Activated naive CD4-positive, alpha-beta T cell treated with anti-CD3 and anti-CD28 coated beads, Interleukin-2, amount 50 U/mL, for 16 hours (primary cell): ENCODE results near the gene DEF6.
"Not testable (repeated sequence)": the region's sequence is repeated elsewhere in the genome, so short reads cannot be mapped to it uniquely, and the experiment has no call there.

Source experiments
- DNase-seq: peaks from one replicate; pipeline ENCODE4 v3.0.0-alpha.2; 2020

DEF6 gene

GRCh38 chr6:35312076-35312800 lies 14.6 kb downstream of the DEF6 start:
- no peak for DNase-seq

DNA sequence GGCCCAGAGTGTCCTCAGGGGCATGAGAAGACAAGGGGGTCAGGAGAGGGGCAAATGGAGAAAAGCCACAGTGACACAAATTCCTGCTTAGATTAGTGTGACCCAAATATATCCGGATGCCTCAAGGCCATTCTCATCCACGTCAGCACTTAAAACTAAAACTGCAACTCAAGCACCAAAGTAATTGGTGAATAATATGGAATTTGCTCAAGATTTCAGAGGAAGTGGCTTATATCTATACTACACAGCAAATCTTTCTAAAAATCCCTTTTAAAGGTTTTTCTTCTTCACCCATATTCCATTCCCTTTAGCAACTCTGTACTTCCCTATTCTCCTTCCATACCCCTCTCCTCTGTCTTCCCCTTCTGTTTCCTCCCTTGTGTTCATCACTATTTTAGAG lies 15.2 kb downstream of the DEF6 start:
- DNase-seq: no peak

DNA sequence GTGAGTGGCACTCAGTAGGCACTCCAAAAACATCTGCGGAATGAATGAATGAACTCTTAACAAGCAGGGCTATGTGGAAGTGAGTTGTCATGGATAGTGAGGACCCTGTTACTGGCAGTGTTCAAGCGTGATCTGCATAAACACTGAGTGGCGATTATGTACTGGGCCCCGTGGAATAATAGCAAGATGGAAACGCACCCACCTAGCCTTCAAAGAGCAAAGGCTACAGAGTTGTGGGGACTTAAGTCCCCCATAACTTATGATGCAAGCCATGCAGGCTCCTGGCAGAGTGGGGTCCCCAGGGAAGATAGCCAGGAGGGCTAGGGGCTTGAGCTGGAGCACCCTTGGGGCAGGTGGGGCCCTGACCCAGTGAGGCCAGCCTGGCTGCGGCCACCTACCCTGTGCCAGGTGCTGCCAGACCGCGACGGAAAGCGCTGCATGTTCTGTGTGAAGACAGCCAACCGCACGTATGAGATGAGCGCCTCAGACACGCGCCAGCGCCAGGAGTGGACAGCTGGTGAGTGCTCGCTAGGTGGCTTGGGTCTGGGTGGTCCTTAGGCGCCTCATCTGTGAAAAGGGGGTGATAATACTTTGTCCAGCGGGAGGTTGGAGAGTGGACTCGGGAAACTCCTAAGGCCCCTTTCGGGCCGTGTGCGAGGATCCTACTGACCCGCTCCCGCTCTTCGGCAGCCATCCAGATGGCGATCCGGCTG lies 20.0 kb downstream of the DEF6 start:
- DNase-seq: no peak

DNA sequence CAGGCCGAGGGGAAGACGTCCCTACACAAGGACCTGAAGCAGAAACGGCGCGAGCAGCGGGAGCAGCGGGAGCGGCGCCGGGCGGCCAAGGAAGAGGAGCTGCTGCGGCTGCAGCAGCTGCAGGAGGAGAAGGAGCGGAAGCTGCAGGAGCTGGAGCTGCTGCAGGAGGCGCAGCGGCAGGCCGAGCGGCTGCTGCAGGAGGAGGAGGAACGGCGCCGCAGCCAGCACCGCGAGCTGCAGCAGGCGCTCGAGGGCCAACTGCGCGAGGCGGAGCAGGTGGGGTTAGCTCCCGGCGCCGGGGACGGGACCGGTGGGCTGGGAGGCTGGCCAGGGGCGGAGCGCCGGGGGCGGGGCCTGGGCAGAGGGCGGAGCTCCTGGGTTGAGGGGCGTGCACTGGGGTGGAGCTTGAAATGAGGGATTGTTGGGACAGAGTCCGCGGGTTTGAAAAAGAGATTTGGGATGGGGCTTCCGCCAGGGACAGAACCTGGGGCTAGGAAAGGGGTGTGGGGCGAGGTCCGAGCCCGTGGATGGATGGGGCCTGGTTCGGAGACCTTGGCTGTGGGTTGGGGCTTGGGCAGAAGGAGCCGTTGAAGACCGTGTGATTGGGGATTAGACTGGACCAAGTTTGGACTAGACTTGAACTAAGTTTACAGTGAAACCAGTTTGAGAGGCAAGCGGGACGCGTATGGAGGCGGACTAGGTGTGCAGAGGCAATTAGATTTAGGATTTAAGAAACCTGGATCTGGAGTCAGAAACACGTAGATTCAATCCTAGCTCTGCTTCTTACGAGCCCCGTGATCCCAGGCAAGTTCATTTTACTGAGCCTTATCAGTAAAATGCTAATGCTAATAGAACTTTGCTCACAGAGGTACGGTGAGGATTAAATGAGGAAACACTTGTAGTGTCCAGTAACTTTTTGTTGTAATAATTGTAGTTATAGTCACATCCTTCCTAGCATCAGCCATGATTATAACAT lies 20.9 kb downstream of the DEF6 start:
- no peak for DNase-seq

DNA sequence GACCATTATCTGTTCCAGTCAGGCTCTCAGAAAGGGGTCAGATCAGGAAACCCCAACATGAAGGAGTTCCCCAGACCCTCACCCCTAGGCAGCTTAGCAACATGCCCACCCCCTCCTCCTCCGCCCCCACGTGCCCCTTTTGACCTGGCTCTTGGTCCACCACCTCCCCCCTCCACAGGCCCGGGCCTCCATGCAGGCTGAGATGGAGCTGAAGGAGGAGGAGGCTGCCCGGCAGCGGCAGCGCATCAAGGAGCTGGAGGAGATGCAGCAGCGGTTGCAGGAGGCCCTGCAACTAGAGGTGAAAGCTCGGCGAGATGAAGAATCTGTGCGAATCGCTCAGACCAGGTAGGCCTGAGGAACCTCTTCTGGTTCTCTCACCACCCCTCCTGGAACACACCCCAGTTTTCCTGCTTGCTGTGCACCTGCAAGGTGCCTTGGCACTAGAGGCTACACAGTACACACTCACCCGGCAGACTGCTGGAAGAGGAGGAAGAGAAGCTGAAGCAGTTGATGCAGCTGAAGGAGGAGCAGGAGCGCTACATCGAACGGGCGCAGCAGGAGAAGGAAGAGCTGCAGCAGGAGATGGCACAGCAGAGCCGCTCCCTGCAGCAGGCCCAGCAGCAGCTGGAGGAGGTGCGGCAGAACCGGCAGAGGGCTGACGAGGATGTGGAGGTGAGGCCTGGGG lies 21.9 kb downstream of the DEF6 start:
- DNase-seq: no peak

- DNase-seq: no peak
These were observed 22.4 kb downstream of the DEF6 start for GRCh38 chr6:35320031-35320410.

GRCh38 chr6:35321091-35321490 lies 23.5 kb downstream of the DEF6 start:
- no peak for DNase-seq

DNA sequence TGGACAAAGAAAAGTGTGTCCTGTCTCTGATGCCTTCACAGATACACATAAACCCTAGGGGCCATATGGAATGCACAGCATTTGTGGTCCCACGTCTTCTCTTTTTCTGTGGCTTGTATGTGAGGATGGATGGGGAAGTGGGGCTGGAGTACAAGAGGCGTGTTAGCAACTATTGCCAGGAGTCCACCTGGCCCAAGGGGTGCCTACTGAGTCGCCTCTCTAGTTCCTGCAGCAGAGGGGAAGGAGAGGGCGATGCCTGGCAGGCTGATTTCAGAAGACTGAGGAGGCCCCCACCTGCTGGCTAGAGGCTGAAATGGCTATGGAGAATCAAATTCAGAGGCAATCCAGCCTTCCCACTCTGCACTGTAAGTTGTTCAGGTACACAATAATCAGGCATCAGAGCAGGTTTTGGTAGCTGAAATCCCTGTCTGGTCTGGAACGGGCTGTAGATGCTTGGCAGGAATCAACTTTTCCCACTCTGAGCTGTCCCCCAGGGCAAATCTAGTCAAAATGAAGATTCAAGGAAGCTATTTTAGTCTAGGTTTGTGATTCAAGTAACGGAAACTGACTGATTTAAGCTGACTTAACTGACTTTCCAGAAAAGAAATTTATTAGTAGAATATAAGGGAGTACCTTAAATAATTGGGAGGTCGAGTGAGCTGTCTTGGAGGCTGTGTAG lies 29.9 kb downstream of the DEF6 start:
- DNase-seq: peak; percentile 76

GRCh38 chr6:35328108-35328723 lies 30.6 kb downstream of the DEF6 start:
- DNase-seq: no peak

DNA sequence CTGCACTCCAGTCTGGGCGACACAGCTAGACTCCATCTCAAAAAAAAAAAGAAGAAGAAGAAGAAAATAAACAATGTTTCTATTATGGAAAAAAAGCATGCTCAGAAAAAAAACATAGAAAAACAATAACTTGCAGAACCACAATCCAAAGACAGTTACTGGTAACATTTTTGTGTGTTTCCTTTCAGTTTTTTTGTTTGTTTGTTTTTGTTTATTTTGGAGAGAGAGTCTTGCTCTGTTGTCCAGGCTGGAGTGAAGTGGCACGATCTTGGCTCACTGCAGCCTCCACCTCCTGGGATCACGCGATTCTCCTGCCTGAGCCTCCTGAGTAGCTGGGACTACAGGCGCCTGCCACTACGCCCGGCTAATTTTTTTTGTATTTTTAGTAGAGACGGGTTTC lies 31.3 kb downstream of the DEF6 start:
- not testable (repeated sequence) for DNase-seq

DNA sequence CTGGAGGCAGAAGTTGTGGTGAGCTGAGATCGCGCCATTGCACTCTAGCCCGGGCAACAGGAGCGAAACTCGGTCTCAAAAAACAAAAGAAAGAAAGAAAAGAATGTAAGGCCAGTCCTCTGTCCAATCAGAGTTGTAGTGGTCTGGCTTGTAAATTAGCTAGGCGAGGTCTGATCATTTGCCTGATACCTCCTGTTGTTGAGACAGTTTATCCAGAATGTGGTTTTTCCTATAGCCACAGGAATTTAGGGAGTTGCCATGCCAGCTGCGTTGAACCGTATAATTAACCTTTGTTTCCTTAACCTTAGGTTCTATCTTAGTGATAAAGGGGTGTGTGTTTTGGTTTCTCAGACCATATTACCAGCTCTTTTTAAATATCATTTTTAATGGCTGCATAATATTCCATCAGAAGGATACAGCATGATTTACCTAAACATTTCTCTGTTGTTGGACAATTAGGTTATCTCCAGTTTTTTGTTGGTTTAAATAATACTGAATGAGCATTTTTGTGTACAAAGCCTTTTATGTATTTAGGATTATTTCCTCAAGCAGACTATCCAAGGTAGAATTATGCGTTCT lies 33.0 kb downstream of the DEF6 start:
- no peak for DNase-seq

DNA sequence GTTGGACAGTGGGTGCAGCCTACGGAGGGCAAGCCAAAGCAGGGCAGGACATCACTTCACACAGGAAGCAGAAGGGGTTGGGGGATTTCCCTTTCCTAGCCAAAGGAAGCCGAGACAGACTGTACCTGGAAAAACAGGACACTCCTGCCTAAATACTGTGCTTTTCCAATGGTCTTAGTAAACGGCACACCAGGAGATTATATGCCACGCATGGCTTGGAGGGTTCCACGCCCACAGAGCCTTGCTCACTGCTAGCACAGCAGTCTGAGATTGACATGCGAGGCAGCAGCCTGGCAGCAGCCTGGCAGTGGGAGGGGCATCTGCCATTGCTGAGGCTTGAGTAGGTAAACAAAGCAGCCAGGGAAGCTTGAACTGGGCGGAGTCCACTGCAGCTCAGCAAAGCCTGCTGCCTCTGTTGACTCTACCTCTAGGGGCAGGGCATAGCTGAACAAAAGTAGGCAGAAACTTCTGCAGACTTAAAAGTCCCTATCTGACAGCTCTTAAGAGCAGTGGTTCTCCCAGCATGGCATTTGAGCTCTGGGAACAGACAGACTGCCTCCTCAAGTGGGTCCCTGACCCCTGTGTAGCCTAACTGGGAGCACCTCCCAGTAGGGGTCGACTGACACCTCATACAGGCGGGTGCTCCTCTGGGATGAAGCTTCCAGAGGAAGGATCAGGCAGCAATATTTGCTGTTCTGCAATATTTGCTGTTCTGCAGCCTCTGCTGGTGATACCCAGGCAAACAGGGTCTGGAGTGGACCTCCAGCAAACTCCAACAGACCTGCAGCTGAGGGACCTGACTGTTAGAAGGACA lies 34.7 kb downstream of the DEF6 start:
- DNase-seq: peak; percentile 63

DNA sequence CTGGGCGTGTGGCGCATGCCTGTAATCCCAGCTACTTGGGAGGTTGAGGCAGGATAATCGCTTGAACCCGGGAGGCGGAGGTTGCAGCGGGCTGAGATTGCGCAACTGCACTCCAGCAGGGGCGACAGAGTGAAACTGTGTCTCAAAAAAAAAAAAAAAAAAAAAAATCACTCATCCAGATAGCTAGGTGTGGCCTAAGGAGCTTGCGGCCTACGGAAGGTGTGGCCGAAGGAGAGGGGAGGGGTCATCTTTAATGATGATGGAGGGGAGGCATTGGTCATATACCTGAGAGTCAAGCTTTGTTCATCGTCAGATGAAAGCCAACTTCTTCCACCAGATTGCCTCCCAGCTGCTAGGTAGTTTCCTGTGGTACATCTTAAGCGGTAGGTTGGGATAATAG lies 43.9 kb downstream of the DEF6 start:
- no peak for DNase-seq

DNA sequence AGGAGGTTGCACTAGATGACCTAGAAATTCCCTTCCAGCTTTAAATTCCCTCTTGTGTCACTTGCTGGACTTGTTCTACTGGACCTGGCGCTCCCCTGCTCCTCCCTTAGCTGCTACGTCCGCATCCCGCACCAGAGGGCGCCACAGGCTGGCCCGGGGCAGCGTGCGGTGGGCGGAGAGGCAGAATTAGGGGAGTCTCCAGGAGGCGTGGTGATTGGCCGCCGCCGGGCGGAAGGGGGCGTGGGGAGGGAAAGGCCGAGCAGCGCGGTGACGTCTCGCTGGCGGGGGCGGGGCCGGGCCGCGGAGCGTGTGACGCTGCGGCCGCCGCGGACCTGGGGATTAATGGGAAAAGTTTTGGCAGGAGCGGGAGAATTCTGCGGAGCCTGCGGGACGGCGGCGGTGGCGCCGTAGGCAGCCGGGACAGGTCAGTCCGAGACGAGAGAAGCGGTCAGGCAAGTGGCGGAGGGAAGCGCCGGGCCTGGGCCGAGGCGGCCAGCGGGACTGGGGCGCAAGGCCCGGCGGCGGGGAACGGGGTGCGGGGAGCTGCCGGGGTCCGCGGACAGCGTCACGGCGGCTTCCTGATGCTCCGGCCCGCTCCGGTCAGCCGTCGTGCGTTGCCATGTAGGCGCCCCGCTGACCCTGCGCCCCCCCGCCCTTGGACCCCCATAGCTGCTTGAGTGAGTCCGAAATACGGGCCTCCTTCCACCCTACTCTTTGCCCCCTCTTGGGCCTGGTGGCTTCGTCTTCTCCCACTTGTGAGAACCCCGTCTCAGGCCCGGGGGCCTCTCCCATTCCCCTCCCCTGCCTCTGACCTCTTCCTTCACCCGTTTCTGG lies 44.9 kb downstream of the DEF6 start, which contains the start of gene PPARD:
Gene PPARD, plus strand, starts transcription at position 301 of the 834 bp plus-strand sequence. CDS start 68,530 bp downstream, outside the sequence.
- DNase-seq: peak; percentile 98

- DNase-seq: no peak
These were observed 45.6 kb downstream of the DEF6 start for GRCh38 chr6:35343092-35343834.

DNA sequence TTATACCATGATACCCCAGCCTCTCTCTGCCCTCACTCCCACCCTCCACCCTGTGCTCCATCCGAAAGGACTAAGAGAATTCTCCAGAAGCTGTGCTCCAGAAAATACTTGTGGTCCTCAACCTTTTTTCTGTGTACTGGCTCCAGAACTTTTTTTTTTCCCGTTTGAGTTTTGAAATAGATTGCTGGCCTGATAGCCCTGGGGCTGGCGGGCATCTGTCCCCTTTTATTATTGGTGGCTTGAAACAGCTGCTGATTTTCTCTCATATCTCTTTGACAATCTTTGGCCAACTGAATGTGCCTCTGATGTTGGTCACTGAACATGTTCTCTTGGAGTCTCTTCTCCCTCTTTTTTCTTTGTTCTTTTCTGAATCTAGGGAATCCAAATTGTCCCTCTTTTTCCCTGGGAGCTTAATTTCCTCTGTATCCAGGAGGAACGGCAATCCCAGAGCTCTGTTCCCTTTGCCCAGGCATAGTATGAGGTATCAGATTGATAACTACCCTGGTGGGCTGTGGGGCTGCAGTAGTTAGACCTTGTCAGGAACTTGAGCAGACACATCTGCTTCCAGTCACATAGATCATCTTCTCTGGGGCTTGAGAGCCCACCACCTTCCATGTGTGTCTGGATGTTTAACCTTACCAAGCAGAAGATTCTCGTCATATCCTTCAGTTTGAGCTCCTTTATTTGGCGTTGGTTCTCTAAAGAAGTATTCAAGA lies 46.4 kb downstream of the DEF6 start:
- DNase-seq: no peak

DNA sequence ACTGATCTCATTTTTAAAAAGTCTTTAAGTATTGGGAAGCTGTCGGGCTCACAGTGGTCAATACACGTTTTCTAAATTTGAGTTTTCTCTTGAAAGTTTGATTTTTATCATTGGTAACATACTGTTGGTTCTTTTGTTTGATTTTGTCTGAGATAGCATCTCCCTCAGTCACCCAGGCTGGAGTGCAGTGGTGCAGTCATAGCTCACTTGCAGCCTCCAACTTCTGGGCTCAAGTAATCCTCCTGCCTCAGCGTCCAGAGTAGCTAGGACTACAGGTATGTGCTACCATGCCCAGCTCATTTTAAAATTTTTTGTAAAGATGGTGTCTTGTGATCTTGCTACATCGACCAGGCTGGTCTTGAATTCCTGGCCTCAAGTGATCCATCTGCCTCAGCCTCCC lies 53.8 kb downstream of the DEF6 start:
- no peak for DNase-seq

- DNase-seq: no peak
These were observed 55.1 kb downstream of the DEF6 start for GRCh38 chr6:35352735-35353134.
